CD14-positive monocyte (primary cell): Measurements from ENCODE around the gene GFI1. TPM values are rescaled to one million over a fixed set of nuclear protein-coding genes. Genes with fewer than 3 reads are reported as not detected.

Source experiments
- DNase-seq, 3 donors: peaks; one replicate each; pipeline ENCODE4 v3.0.0-alpha.2; 2011 to 2022
- H2AFZ ChIP-seq: 2 replicates; pipeline ENCODE4 v1.6.0; 2012; ENCODE audit warnings: mild to moderate bottlenecking, low read depth, low read length, inconsistent platforms; ENCODE audit not compliant: insufficient read depth, poor library complexity, severe bottlenecking
- H3K27ac ChIP-seq, 2 donors: 1 replicate in 1 of 2; 2 replicates in 1 of 2; pipeline ENCODE4 v1.5.1; 2012 to 2013; ENCODE audit warnings: low read length in 2 of 2, control low read depth in 1 of 2, inconsistent platforms in 1 of 2, low read depth in 1 of 2, mild to moderate bottlenecking in 1 of 2
- H3K27me3 ChIP-seq, 2 donors: one replicate each; pipeline versions ENCODE4 v1.6.0 to v1.6.1; 2011 to 2013; ENCODE audit warnings: low read length in 2 of 2; ENCODE audit not compliant: control insufficient read depth in 2 of 2, insufficient read depth in 2 of 2
- H3K36me3 ChIP-seq, 2 donors: replicated peaks in 1 of 2; 1 replicate in 1 of 2; 2 replicates in 1 of 2; pipeline versions ENCODE4 v1.5.1 to v1.6.1; 2012 to 2013; ENCODE audit warnings: low read length in 2 of 2, control low read depth in 1 of 2, inconsistent platforms in 1 of 2, mild to moderate bottlenecking in 1 of 2; ENCODE audit not compliant: insufficient read depth in 2 of 2, control insufficient read depth in 1 of 2
- H3K4me1 ChIP-seq, 2 donors: 1 replicate in 1 of 2; 2 replicates in 1 of 2; pipeline versions ENCODE4 v1.5.1 to v1.6.1; 2012 to 2013; ENCODE audit warnings: low read length in 2 of 2, control low read depth in 1 of 2, inconsistent platforms in 1 of 2, mild to moderate bottlenecking in 1 of 2, moderate library complexity in 1 of 2; ENCODE audit not compliant: insufficient read depth in 2 of 2, control insufficient read depth in 1 of 2
- H3K4me2 ChIP-seq: replicated peaks from 2 replicates; pipeline ENCODE3; 2012; ENCODE audit warnings: low read length, moderate library complexity, mild to moderate bottlenecking; ENCODE audit not compliant: poor library complexity, severe bottlenecking; ENCODE audit errors: extremely low read depth
- H3K4me3 ChIP-seq, 3 experiments: fragments of 200-600 bp in 1 of 3; sonication (generic) in 1 of 3; replicated peaks in 1 of 3; 1 replicate in 2 of 3; 2 replicates in 1 of 3; pipeline ENCODE4 v1.5.1; 2011 to 2013; ENCODE audit warnings: low read length in 3 of 3, mild to moderate bottlenecking in 3 of 3, control low read depth in 2 of 3, low read depth in 2 of 3, inconsistent platforms in 1 of 3, moderate library complexity in 1 of 3
- H3K79me2 ChIP-seq: 2 replicates; pipeline ENCODE4 v1.6.0; 2012; ENCODE audit warnings: mild to moderate bottlenecking, control low read depth, inconsistent platforms, low read length, moderate library complexity; ENCODE audit not compliant: insufficient read depth
- H3K9ac ChIP-seq: 2 replicates; pipeline ENCODE4 v1.6.0; 2017; ENCODE audit warnings: low read length, mild to moderate bottlenecking; ENCODE audit not compliant: insufficient read depth, poor library complexity, severe bottlenecking
- H3K9me3 ChIP-seq, 2 donors: replicated peaks in 1 of 2; 1 replicate in 1 of 2; 2 replicates in 1 of 2; pipeline versions ENCODE4 v1.5.1 to v1.6.1; 2012 to 2013; ENCODE audit warnings: low read length in 2 of 2, control low read depth in 1 of 2; ENCODE audit not compliant: control insufficient read depth in 1 of 2, insufficient read depth in 1 of 2
- H4K20me1 ChIP-seq: 2 replicates; pipeline ENCODE4 v1.6.0; 2012; ENCODE audit warnings: mild to moderate bottlenecking, low read length, control low read depth, moderate library complexity; ENCODE audit not compliant: insufficient read depth
- H3K27ac Mint-ChIP-seq, 7 donors: one replicate each; pipeline ENCODE4 v1.8.0; 2020; ENCODE audit warnings: mild to moderate bottlenecking in 7 of 7, mixed read lengths in 7 of 7, moderate library complexity in 6 of 7, inconsistent platforms in 2 of 7
- H3K27me3 Mint-ChIP-seq, 3 donors: one replicate each; pipeline ENCODE4 v1.8.0; 2021 to 2022; ENCODE audit warnings: low read depth in 3 of 3, mild to moderate bottlenecking in 3 of 3, mixed read lengths in 3 of 3, moderate library complexity in 3 of 3, inconsistent platforms in 1 of 3
- H3K36me3 Mint-ChIP-seq, 2 donors: one replicate each; pipeline ENCODE4 v1.8.0; 2020; ENCODE audit warnings: mixed read lengths in 2 of 2, inconsistent platforms in 1 of 2, mild to moderate bottlenecking in 1 of 2
- H3K4me1 Mint-ChIP-seq: one replicate; pipeline ENCODE4 v1.8.0; 2020; ENCODE audit warnings: mild to moderate bottlenecking, mixed read lengths
- H3K4me3 Mint-ChIP-seq, 2 donors: one replicate each; pipeline ENCODE4 v1.8.0; 2020; ENCODE audit warnings: mild to moderate bottlenecking in 2 of 2, mixed read lengths in 2 of 2, moderate library complexity in 1 of 2
- H3K9me3 Mint-ChIP-seq, 7 donors: one replicate each; pipeline ENCODE4 v1.8.0; 2020 to 2022; ENCODE audit warnings: mixed read lengths in 7 of 7, mild to moderate bottlenecking in 6 of 7, moderate library complexity in 6 of 7, inconsistent platforms in 2 of 7
- CTCF ChIP-seq: fragments of 200-600 bp; IDR thresholded peaks from one replicate; pipeline ENCODE4 v1.8.0; 2022; ENCODE audit warnings: antibody characterized with exemption, mild to moderate bottlenecking
- WGBS: methylation state at CpG from one replicate; pipeline ENCODE4 v1.1.5; 2013; ENCODE audit warnings: missing lambda C conversion rate; ENCODE audit not compliant: insufficient coverage; 5-methylcytosine and 5-hydroxymethylcytosine counted together
- intact Hi-C, 2 donors: fragments of 100-400 bp; cut with micrococcal nuclease; formaldehyde crosslinking; loops; one replicate each; pipeline versions ENCODE4 v1.15.0 to v1.15.1; 2023
- polyA plus RNA-seq, 3 donors: library from polyadenylated mRNA; depleted of rRNA in 1 of 3; unstranded in 2 of 3; stranded (reverse) in 1 of 3; fragments of 300-500 nt in 2 of 3; fragments of >200 nt in 1 of 3; fragmentation: Illumina TruSeq in 2 of 3; gene quantifications; 1 replicate in 2 of 3; 2 replicates in 1 of 3; pipeline ENCODE4 v1.2.3, GENCODE V29; 2012 to 2021

GFI1 gene
- polyA plus RNA-seq, 3 donors, result 0.35 TPM; not detected in 2

GRCh38 chr1:92494485-92495141, 7.9 kb upstream of the GFI1 start:
- Histone ChIP-seq H3K4me3 (no peak overlapping the region), H3K4me1 (no peaks in the 10 kb centered on the region), H3K27ac (no peak overlapping the region), H3K36me3 (no peaks in the 10 kb centered on the region), H4K20me1 (no peaks in the 10 kb centered on the region), H3K79me2 (no peaks in the 10 kb centered on the region), H2AFZ (no peak overlapping the region), H3K27me3 (no peaks in the 10 kb centered on the region), H3K9ac (no peak overlapping the region), H3K4me2 (no peak overlapping the region), H3K9me3 (no peaks in the 10 kb centered on the region)
- no peaks in the 10 kb centered on the region for H3K9me3 Mint-ChIP-seq
- no peak overlapping the region for H3K27ac Mint-ChIP-seq
- 94% methylated on average over 2 of the region's 4 CpGs for WGBS
- no peak overlapping the region for H3K4me3 Mint-ChIP-seq
- DNase-seq, result no peak
- TF ChIP-seq CTCF, result no peak
- peaks cover 0 to 4% (median 0%) of the 10 kb centered on the region in 3 donors for H3K27me3 Mint-ChIP-seq
- H3K4me1 Mint-ChIP-seq, result no peaks in the 10 kb centered on the region
- H3K36me3 Mint-ChIP-seq, result no peaks in the 10 kb centered on the region
- intact Hi-C loops, result no loop called here

- no peaks in the 10 kb centered on the region for H3K36me3 Mint-ChIP-seq
- H3K9me3 Mint-ChIP-seq, result no peaks in the 10 kb centered on the region
- H3K4me1 Mint-ChIP-seq, result peaks cover 3% of the 10 kb centered on the region
- Histone ChIP-seq H3K4me3 (no peak overlapping the region), H3K9ac (no peak overlapping the region), H3K9me3 (no peaks in the 10 kb centered on the region), H4K20me1 (no peaks in the 10 kb centered on the region), H3K27me3 (no peaks in the 10 kb centered on the region), H2AFZ (no peak overlapping the region), H3K36me3 (no peaks in the 10 kb centered on the region), H3K27ac (no peak overlapping the region), H3K4me2 (no peak overlapping the region), H3K4me1 (no peaks in the 10 kb centered on the region), H3K79me2 (no peaks in the 10 kb centered on the region)
- H3K4me3 Mint-ChIP-seq, result no peak overlapping the region
- intact Hi-C loops, result no loop called here
- H3K27ac Mint-ChIP-seq, result no peak overlapping the region
- no peak for TF ChIP-seq CTCF
- H3K27me3 Mint-ChIP-seq, result peaks cover 0 to 4% (median 1%) of the 10 kb centered on the region in 3 donors
- 100% methylated on average over 3 of the region's 4 CpGs for WGBS
- no peak for DNase-seq
Measured at GRCh38 chr1:92493139-92493538, 6.4 kb upstream of the GFI1 start.
